ENCODE results near the gene NPIPB2. TPM values are rescaled to one million over a fixed set of nuclear protein-coding genes. Genes with fewer than 3 reads are reported as not detected.
A peak's percentile ranks its signal among the peaks of the same experiment; 100 is the strongest.

The NPIPB2 gene
- total and polyA plus RNA-seq, 10 of the 15 experiments (the other 5 are each of a cell fraction or from before 2014, with no cell fraction given), result 1.9 to 29.3 (median 10.8) TPM

GRCh38 chr16:11967195-11967911 is 25.5 kb upstream of the NPIPB2 start:
- BruUV-seq (replicated peaks), result no TSS peak
- peaks cover 0 to 27% of the 10 kb centered on the region in 2 experiments; a peak in 3 of 4 replicates for H3K36me3 ChIP-seq (ENCODE audit: control insufficient read depth in 2 of 2, insufficient read depth in 2 of 2, low read length in 1 of 2)
- TF ChIP-seq IKZF1 (conservative IDR thresholded peaks at IDR 0.05), result 0 out of 2 replicates have a peak, but pooled peaks have one; percentile 20
- TF ChIP-seq RELA (IDR thresholded peaks at IDR 0.05; ENCODE audit: borderline replicate concordance, partially characterized antibody), result no peak
- no peak for TF ChIP-seq DPF2 (IDR thresholded peaks at IDR 0.05)
- ChIA-PET SMC1A (ENCODE audit: uncharacterized antibody, unreplicated experiment) (interaction anchor here (1.0 to 7.9 kb wide), 9 partner anchors 9 to 100 kb away, joined by 3 to 162 read pairs (median 5); partner anchors contain the start of gene SNX29), CTCF (interaction anchor here (1.4 to 8.5 kb wide), 6 partner anchors 9 to 100 kb away, joined by 4 to 73 read pairs (median 12); partner anchors contain the start of gene SNX29), RAD21 (ENCODE audit: unreplicated experiment) (interaction anchor here (0.6 to 8.0 kb wide), 10 partner anchors 8 to 170 kb away, joined by 3 to 162 read pairs (median 4); partner anchors contain the start of genes SNX29 and ZC3H7A), POLR2A (interaction anchor here (0.6 to 9.6 kb wide), 11 partner anchors 8 to 1060 kb away, joined by 3 to 171 read pairs (median 4); partner anchors contain the start of gene SNX29)
- ATAC-seq, result no peak
- peak overlapping the region; percentile 82 for H3K4me2 ChIP-seq (ENCODE audit: control insufficient read depth, insufficient read depth)
- FAIRE-seq, result no peak
- peak overlapping the region; percentile 95 for H3K27ac ChIP-seq (ENCODE audit: control insufficient read depth, insufficient read depth)
- DNase-seq (ENCODE audit: low read depth, low spot score), result no peak
- peaks cover 30% of the 10 kb centered on the region for H3K4me1 ChIP-seq (ENCODE audit: control insufficient read depth, insufficient read depth, low read length)
- H2AFZ ChIP-seq (ENCODE audit: control insufficient read depth, low read depth, low read length), result no peak overlapping the region
- H4K20me1 ChIP-seq (ENCODE audit: control insufficient read depth, insufficient read depth), result no peaks in the 10 kb centered on the region
- peak overlapping the region; percentile 1 for H3K9ac ChIP-seq (ENCODE audit: control insufficient read depth, insufficient read depth, low read length)
- peak overlapping the region; percentile 70 for H3K4me3 ChIP-seq
- no peaks in the 10 kb centered on the region for H3K27me3 ChIP-seq (replicated peaks in 1 of 2; ENCODE audit: control insufficient read depth in 2 of 2, insufficient read depth in 2 of 2, low read length in 1 of 2)
- in situ Hi-C loops (cut with MboI), result no loop called here
- 96% methylated on average over 17 of the region's 17 CpGs for WGBS (ENCODE audit: insufficient coverage, insufficient replicate concordance, low lambda C conversion rate, missing lambda C conversion rate)
- H3K79me2 ChIP-seq (ENCODE audit: control insufficient read depth, insufficient read depth, low read length), result peaks cover 40% of the 10 kb centered on the region
- H3K9me3 ChIP-seq (replicated peaks; ENCODE audit: control insufficient read depth, insufficient read depth, low read length), result no peaks in the 10 kb centered on the region
- intact Hi-C loops (cut with micrococcal nuclease; ENCODE audit: unreplicated experiment), result loop anchor here (5.0 to 10.0 kb wide), 2 partner anchors 55 to 57 kb away; no protein-coding TSS in a partner anchor

GRCh38 chr16:11966173-11966572 is 24.3 kb upstream of the NPIPB2 start:
- Histone ChIP-seq H3K27me3 (replicated peaks in 1 of 2; ENCODE audit: control insufficient read depth in 2 of 2, insufficient read depth in 2 of 2, low read length in 1 of 2) (no peaks in the 10 kb centered on the region), H3K36me3 (ENCODE audit: control insufficient read depth in 2 of 2, insufficient read depth in 2 of 2, low read length in 1 of 2) (peaks cover 0 to 22% of the 10 kb centered on the region in 2 experiments; a peak in 3 of 4 replicates), H3K79me2 (ENCODE audit: control insufficient read depth, insufficient read depth, low read length) (peaks cover 37% of the 10 kb centered on the region), H3K9ac (ENCODE audit: control insufficient read depth, insufficient read depth, low read length) (peak overlapping the region; percentile 68), H2AFZ (ENCODE audit: control insufficient read depth, low read depth, low read length) (no peak overlapping the region), H3K4me3 (peak overlapping the region; percentile 78), H3K4me2 (ENCODE audit: control insufficient read depth, insufficient read depth) (peak overlapping the region; percentile 82), H3K4me1 (ENCODE audit: control insufficient read depth, insufficient read depth, low read length) (peaks cover 30% of the 10 kb centered on the region), H4K20me1 (ENCODE audit: control insufficient read depth, insufficient read depth) (no peaks in the 10 kb centered on the region), H3K27ac (ENCODE audit: control insufficient read depth, insufficient read depth) (peak overlapping the region; percentile 95), H3K9me3 (replicated peaks; ENCODE audit: control insufficient read depth, insufficient read depth, low read length) (no peaks in the 10 kb centered on the region)
- BruUV-seq (replicated peaks), result no TSS peak
- CTCF ChIA-PET, result interaction anchor here (1.3 to 8.5 kb wide), 3 partner anchors 13 to 96 kb away, joined by 3 to 73 read pairs (median 9); partner anchors contain the start of gene SNX29
- intact Hi-C loops (cut with micrococcal nuclease; ENCODE audit: unreplicated experiment) (loop anchor here (1.0 to 10.0 kb wide), 3 partner anchors 10 to 59 kb away; partner anchors contain the start of gene SNX29), in situ Hi-C loops (cut with MboI) (no loop called here)
- SMC1A ChIA-PET (ENCODE audit: uncharacterized antibody, unreplicated experiment), result interaction anchor here (0.6 to 7.9 kb wide), 11 partner anchors 13 to 101 kb away, joined by 3 to 162 read pairs (median 10); partner anchors contain the start of gene SNX29
- POLR2A ChIA-PET, result interaction anchor here (0.6 to 9.6 kb wide), 6 partner anchors 13 to 297 kb away, joined by 3 to 171 read pairs (median 9); partner anchors contain the start of gene SNX29
- DNase-seq (ENCODE audit: low read depth, low spot score), result peak; percentile 76
- 2% methylated on average over 7 of the region's 7 CpGs for WGBS (ENCODE audit: insufficient coverage, insufficient replicate concordance, low lambda C conversion rate, missing lambda C conversion rate)
- RAD21 ChIA-PET (ENCODE audit: unreplicated experiment), result interaction anchor here (0.8 to 8.0 kb wide), 9 partner anchors 7 to 101 kb away, joined by 3 to 162 read pairs (median 11); partner anchors contain the start of gene SNX29
- ATAC-seq, result peak; percentile 51
- no peak for FAIRE-seq
- TF ChIP-seq NR2F1 (conservative IDR thresholded peaks at IDR 0.05), result no peak; the same call in 1 of the 2 replicates
- no peak for TF ChIP-seq SUZ12 (IDR thresholded peaks at IDR 0.05; ENCODE audit: unreplicated experiment)
- no peak for TF ChIP-seq CEBPZ (IDR thresholded peaks at IDR 0.05; ENCODE audit: low read depth, low read length)
- no peak for TF ChIP-seq SRF (IDR thresholded peaks at IDR 0.05; ENCODE audit: low read depth in 2 of 2, low read length in 2 of 2)
- TF ChIP-seq CBX3 (IDR thresholded peaks at IDR 0.05; ENCODE audit: borderline replicate concordance, low read depth), result no peak
- peak; percentile 82 to 86; a peak in 3 of 4 replicates for TF ChIP-seq EP300 (IDR thresholded peaks at IDR 0.05; ENCODE audit: borderline replicate concordance in 1 of 2, control insufficient read depth in 1 of 2, low read depth in 2 of 2, low read length in 2 of 2)

Measured in GM12878 (cell line).